Measurements from ENCODE around the gene GAS7. TPM values are rescaled to one million over a fixed set of nuclear protein-coding genes. Genes with fewer than 3 reads are reported as not detected.

GAS7 gene
- total RNA-seq, 1 experiment from 2014 or later, result 4.1 TPM

GRCh38 chr17:10010752-10011151, 187.7 kb downstream of the GAS7 start:
- Histone ChIP-seq H3K4me2 (ENCODE audit: low read length) (no peak overlapping the region), H3K79me2 (ENCODE audit: insufficient read depth, low read length) (no peaks in the 10 kb centered on the region), H3K27ac (ENCODE audit: low read depth, low read length) (no peak overlapping the region), H3K27me3 (ENCODE audit: insufficient read depth, low read length) (no peaks in the 10 kb centered on the region), H3K9me2 (ENCODE audit: insufficient read depth) (no peaks in the 10 kb centered on the region), H3K4me1 (ENCODE audit: control insufficient read depth in 1 of 2, insufficient read depth in 2 of 2, low read length in 2 of 2) (no peaks in the 10 kb centered on the region), H2AFZ (ENCODE audit: low read depth, low read length, poor library complexity, severe bottlenecking) (no peak overlapping the region), H3K9me3 (ENCODE audit: control insufficient read depth in 1 of 2, insufficient read depth in 1 of 2, low read depth in 1 of 2, low read length in 2 of 2) (no peaks in the 10 kb centered on the region), H3K4me3 (replicated peaks in 1 of 2; ENCODE audit: low read depth in 1 of 2, low read length in 2 of 2) (no peak overlapping the region), H3K9ac (ENCODE audit: low read length) (no peak overlapping the region), H4K20me1 (ENCODE audit: insufficient read depth) (no peaks in the 10 kb centered on the region), H3K36me3 (ENCODE audit: control insufficient read depth in 1 of 2, insufficient read depth in 2 of 2, low read length in 2 of 2) (no peaks in the 10 kb centered on the region)
- no TSS peak for BruUV-seq (replicated peaks)
- intact Hi-C loops (cut with micrococcal nuclease), result no loop called here
- ATAC-seq (no peak), DNase-seq (ENCODE audit: low read depth, low spot score) (no peak)
- ChIA-PET RAD21 (ENCODE audit: low non-redundant PET in 1 of 2, low total read pairs in 2 of 2, uncharacterized antibody in 2 of 2, unreplicated experiment in 2 of 2) (no interaction called here), POLR2A (no interaction called here), CTCF (no interaction called here)
- no peak for TF ChIP-seq RAD21 (IDR thresholded peaks at IDR 0.05; ENCODE audit: low read depth)
- TF ChIP-seq, protein P1, sequence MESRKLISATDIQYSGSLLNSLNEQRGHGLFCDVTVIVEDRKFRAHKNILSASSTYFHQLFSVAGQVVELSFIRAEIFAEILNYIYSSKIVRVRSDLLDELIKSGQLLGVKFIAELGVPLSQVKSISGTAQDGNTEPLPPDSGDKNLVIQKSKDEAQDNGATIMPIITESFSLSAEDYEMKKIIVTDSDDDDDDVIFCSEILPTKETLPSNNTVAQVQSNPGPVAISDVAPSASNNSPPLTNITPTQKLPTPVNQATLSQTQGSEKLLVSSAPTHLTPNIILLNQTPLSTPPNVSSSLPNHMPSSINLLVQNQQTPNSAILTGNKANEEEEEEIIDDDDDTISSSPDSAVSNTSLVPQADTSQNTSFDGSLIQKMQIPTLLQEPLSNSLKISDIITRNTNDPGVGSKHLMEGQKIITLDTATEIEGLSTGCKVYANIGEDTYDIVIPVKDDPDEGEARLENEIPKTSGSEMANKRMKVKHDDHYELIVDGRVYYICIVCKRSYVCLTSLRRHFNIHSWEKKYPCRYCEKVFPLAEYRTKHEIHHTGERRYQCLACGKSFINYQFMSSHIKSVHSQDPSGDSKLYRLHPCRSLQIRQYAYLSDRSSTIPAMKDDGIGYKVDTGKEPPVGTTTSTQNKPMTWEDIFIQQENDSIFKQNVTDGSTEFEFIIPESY (IDR thresholded peaks at IDR 0.05; ENCODE audit: extremely low read depth, insufficient replicate concordance, low read length), result no peak
- TF ChIP-seq ELF1 (IDR thresholded peaks at IDR 0.05; ENCODE audit: borderline replicate concordance, low read depth), result no peak
- TF ChIP-seq EZH2 (IDR thresholded peaks at IDR 0.05), result no peak
- TF ChIP-seq MAX (IDR thresholded peaks at IDR 0.05), result no peak
- no peak for TF ChIP-seq CBX3 (IDR thresholded peaks at IDR 0.05; ENCODE audit: low read depth)
- no peak for TF ChIP-seq CEBPB (IDR thresholded peaks at IDR 0.05; ENCODE audit: low read depth)

DNA sequence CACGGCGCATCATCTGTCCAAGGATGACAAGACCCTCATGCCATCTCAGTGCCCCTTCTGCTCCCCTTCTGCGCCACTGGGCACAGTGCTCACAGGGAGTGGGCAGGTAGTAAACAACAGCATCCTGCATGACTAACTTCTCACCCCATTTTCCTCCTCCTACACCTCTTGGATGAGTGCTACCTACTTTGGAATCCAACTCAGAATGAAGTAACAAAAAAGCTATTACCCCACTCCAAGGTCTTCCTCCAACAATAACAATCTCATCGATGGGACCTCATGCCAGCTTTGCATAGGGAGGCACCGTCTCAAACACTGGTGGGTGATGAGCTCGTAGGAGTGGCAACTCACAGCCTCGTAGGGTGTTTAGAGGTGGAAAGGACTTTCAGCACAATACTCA, 194.7 kb downstream of the GAS7 start:
- Histone ChIP-seq H3K9ac (ENCODE audit: low read length) (no peak overlapping the region), H3K4me1 (ENCODE audit: control insufficient read depth in 1 of 2, insufficient read depth in 2 of 2, low read length in 2 of 2) (no peaks in the 10 kb centered on the region), H3K4me2 (ENCODE audit: low read length) (no peak overlapping the region), H3K79me2 (ENCODE audit: insufficient read depth, low read length) (no peaks in the 10 kb centered on the region), H3K27ac (ENCODE audit: low read depth, low read length) (no peak overlapping the region), H3K36me3 (ENCODE audit: control insufficient read depth in 1 of 2, insufficient read depth in 2 of 2, low read length in 2 of 2) (no peaks in the 10 kb centered on the region), H2AFZ (ENCODE audit: low read depth, low read length, poor library complexity, severe bottlenecking) (no peak overlapping the region), H4K20me1 (ENCODE audit: insufficient read depth) (no peaks in the 10 kb centered on the region), H3K9me3 (ENCODE audit: control insufficient read depth in 1 of 2, insufficient read depth in 1 of 2, low read depth in 1 of 2, low read length in 2 of 2) (no peaks in the 10 kb centered on the region), H3K27me3 (ENCODE audit: insufficient read depth, low read length) (peaks cover 24% of the 10 kb centered on the region), H3K9me2 (ENCODE audit: insufficient read depth) (no peaks in the 10 kb centered on the region), H3K4me3 (replicated peaks in 1 of 2; ENCODE audit: low read depth in 1 of 2, low read length in 2 of 2) (no peak overlapping the region)
- ChIA-PET CTCF (no interaction called here), RAD21 (ENCODE audit: low non-redundant PET in 1 of 2, low total read pairs in 2 of 2, uncharacterized antibody in 2 of 2, unreplicated experiment in 2 of 2) (no interaction called here), POLR2A (no interaction called here)
- intact Hi-C loops (cut with micrococcal nuclease), result no loop called here
- BruUV-seq (replicated peaks), result no TSS peak
- DNase-seq (ENCODE audit: low read depth, low spot score), result no peak
- ATAC-seq, result no peak
- TF ChIP-seq EGR1 (IDR thresholded peaks at IDR 0.05; ENCODE audit: low read depth) (no peak), SIN3A (IDR thresholded peaks at IDR 0.05; ENCODE audit: low read depth) (no peak), ELF1 (IDR thresholded peaks at IDR 0.05; ENCODE audit: borderline replicate concordance, low read depth) (no peak), YY1 (IDR thresholded peaks at IDR 0.05; ENCODE audit: extremely low read depth, insufficient replicate concordance, low read depth, low read length) (no peak), SRF (IDR thresholded peaks at IDR 0.05; ENCODE audit: low read depth) (no peak), FOSL1 (IDR thresholded peaks at IDR 0.05; ENCODE audit: low read depth) (no peak), EZH2 (IDR thresholded peaks at IDR 0.05) (no peak), SP1 (IDR thresholded peaks at IDR 0.05; ENCODE audit: low read depth) (no peak), MAX (IDR thresholded peaks at IDR 0.05) (no peak), JUND (IDR thresholded peaks at IDR 0.05) (no peak)
- TF ChIP-seq, protein P2, sequence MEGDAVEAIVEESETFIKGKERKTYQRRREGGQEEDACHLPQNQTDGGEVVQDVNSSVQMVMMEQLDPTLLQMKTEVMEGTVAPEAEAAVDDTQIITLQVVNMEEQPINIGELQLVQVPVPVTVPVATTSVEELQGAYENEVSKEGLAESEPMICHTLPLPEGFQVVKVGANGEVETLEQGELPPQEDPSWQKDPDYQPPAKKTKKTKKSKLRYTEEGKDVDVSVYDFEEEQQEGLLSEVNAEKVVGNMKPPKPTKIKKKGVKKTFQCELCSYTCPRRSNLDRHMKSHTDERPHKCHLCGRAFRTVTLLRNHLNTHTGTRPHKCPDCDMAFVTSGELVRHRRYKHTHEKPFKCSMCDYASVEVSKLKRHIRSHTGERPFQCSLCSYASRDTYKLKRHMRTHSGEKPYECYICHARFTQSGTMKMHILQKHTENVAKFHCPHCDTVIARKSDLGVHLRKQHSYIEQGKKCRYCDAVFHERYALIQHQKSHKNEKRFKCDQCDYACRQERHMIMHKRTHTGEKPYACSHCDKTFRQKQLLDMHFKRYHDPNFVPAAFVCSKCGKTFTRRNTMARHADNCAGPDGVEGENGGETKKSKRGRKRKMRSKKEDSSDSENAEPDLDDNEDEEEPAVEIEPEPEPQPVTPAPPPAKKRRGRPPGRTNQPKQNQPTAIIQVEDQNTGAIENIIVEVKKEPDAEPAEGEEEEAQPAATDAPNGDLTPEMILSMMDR (IDR thresholded peaks at IDR 0.05 in 2 of 3, conservative IDR thresholded peaks at IDR 0.05 in 1 of 3; ENCODE audit: borderline replicate concordance in 1 of 3, insufficient read depth in 1 of 3, low read depth in 2 of 3, low read length in 2 of 3), result no peak

Measured in HCT116 (cell line).